HG03066 (cell line): ENCODE data around the gene WDR11.

Experiments
- ATAC-seq: cut with Tn5 transposase; IDR thresholded peaks from one replicate; pipeline ENCODE4 v1.9.1; 2021; ENCODE audit warnings: low read depth; ENCODE audit not compliant: unreplicated experiment

Gene WDR11, protein sequence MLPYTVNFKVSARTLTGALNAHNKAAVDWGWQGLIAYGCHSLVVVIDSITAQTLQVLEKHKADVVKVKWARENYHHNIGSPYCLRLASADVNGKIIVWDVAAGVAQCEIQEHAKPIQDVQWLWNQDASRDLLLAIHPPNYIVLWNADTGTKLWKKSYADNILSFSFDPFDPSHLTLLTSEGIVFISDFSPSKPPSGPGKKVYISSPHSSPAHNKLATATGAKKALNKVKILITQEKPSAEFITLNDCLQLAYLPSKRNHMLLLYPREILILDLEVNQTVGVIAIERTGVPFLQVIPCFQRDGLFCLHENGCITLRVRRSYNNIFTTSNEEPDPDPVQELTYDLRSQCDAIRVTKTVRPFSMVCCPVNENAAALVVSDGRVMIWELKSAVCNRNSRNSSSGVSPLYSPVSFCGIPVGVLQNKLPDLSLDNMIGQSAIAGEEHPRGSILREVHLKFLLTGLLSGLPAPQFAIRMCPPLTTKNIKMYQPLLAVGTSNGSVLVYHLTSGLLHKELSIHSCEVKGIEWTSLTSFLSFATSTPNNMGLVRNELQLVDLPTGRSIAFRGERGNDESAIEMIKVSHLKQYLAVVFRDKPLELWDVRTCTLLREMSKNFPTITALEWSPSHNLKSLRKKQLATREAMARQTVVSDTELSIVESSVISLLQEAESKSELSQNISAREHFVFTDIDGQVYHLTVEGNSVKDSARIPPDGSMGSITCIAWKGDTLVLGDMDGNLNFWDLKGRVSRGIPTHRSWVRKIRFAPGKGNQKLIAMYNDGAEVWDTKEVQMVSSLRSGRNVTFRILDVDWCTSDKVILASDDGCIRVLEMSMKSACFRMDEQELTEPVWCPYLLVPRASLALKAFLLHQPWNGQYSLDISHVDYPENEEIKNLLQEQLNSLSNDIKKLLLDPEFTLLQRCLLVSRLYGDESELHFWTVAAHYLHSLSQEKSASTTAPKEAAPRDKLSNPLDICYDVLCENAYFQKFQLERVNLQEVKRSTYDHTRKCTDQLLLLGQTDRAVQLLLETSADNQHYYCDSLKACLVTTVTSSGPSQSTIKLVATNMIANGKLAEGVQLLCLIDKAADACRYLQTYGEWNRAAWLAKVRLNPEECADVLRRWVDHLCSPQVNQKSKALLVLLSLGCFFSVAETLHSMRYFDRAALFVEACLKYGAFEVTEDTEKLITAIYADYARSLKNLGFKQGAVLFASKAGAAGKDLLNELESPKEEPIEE

DNA sequence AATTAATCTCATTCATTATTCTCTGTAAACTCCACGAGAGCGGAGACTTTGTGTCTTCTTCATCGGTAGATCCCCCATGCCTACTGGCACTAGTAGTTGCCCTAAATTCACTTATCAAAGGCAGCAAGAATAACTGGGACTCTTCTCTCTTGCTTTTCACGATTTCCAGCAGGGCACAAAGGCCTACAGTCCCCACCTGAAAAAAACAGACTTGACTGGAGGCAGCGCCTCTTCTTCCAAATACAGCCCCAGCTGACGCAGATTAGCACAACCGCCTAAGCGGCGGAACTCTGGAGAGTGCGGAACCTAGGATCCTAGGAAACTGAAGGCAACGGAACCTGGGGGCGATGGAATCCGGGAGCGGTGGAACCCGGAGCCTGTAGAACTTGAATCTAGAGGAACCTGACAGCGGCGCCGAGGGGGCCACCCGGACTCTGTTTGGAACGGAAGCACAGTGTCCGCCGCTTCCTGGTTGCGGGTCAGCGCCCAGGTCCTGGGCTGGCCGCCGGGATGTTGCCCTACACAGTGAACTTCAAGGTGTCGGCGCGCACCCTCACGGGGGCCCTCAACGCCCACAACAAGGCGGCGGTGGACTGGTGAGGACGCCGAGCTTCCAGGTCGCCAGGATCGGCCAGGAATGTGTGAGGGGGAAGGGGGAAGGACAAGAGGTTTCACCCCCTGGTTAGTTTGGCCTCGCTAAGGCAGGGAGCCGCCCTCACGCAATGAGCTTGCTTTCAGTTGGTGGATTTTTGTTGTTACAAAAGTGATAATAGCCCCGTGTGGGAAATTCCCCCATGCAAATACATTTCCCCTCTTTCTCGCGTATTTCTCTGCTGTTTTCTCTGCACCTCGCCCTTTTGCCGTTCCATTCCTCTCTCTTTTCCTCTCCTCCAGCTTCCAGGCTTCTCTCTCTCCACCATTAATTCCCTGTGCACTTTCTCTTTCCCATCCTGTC is at the start of gene WDR11:
WDR11 (plus strand) TSS at position 452 of the 955 bp plus-strand sequence; CDS start at position 511, 59 bp downstream.
- ATAC-seq: peak; percentile 92

DNA sequence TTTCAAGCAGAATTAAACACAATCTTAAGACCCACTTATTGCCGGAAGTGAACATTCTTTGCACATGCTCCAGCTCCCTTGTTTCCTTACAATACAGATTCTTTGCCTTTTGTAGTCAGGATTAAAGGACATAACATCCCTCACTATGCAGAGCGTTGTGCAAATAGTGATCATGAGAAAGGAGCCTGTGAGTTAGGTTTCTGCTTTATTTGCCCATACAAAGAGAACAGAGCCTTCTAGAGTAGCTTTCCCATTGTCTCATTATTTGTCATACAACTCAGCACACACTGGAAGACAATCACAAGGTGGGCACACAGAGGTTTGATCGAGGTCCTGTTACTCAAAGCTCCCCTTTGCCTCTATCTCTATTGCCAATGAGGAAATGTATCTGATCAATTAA is 48.2 kb upstream of the WDR11 start:
- ATAC-seq: no peak

DNA sequence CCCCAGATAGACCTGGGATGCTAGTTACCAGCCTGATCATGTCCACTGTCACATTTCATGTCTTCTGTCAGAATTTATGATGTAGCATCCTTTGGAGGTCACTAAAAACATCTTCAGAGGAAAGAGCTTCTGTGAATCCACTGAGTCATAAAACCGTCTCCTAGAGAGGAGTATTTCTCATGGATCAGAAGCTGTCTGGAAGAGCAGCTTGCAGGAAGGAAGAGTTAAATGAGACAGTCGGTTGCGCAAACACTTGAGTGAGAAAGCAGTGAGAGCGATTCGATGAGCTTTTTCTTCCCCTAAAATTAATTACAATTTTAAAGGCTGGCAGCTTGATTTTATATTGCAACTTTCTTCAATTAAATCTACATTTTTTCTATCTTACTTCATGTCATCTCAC is 47.2 kb upstream of the WDR11 start:
- no peak for ATAC-seq

DNA sequence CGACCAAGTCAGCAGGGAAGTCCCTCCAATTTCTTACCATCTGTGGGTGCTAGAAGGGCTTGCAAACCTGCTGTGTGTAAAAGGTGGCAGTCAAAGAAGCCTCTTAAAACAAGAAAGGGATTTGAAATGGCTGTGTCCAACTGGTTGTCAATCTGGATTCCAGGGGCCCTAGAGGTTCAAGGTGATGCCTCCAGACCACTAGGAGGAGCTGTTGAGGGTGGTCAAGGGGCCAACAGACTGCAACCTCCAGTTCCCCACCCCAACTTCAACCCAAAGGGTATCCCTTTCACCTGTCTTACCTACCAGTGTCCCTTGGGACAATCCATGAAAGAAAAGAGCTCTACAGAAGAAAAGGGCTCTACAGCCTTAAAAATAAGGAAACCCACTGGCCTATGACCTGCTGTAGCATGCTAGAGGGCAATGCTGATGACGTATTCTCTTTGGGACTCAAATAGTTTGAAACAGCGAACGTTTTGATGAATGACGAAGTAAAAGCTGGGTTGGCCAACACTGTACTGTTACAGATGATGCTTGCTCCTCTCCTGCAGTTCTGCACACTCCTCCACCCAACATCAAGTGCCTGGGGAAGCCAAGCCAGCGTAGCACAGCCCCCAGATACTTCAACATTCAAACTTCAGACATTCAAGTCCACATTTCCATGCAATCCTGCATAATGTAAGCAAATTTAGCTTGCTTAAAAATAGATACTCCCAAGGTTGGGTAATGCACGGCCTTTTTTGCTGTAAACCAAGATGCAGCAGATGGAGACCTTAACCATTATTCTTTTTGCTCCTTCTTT is 45.9 kb upstream of the WDR11 start:
- ATAC-seq: no peak

DNA sequence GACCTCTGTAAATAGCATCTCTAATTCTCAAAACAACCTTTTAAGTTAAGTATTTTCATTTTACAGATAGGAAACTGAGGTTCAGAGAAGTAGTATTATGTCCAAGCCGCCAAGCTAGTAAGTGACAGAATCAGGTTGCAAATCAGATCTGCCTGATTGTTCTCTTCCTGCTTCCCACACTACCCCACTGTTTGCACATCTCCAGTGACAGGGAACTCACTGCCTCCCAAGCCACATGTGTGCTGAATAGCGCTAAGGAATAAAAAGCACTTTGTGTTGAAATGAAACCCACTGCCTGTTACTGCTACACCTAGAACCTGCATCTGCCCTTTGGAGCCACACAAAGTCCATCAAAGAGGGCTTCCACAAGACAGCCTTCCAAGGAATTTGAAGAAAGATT is 45.1 kb upstream of the WDR11 start:
- no peak for ATAC-seq

DNA sequence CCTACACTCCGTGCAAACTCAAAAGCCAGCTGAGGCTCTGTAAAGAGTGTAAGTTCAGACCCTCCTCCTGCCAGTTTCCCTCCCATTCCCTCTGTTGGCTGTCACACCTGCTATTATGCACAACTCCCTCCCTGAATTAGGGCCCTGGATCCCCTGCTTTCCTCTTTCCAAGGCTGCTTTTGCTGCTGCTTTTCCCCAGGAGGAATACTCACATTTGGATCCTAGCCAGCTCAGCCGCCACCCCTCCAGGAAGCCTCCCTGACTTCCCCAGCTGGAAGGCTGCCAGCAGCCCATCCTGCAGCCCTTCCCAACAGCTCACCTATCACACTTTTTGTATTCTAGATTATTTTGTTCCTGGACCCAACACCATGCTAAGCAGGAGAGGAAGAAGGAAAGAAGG is 40.9 kb upstream of the WDR11 start:
- ATAC-seq: no peak

DNA sequence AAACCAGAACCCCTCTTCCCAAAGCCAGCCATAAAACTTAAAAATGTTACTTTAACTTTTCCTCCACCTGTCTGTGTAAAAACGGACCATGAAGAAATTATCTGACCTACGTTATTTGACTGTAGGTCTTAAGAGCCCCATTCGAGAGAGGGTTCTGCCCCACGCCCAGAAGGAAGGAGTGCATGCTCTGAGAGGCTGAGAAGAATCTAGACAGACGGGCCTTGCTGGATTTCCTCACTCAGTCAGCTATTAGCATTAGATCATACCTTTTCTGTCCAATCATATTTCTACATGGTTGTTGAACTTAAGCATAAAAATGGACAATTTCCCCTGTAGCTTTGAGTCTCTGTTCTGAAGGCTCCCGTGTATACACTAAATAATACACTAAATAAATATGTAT is 38.1 kb upstream of the WDR11 start:
- no peak for ATAC-seq

DNA sequence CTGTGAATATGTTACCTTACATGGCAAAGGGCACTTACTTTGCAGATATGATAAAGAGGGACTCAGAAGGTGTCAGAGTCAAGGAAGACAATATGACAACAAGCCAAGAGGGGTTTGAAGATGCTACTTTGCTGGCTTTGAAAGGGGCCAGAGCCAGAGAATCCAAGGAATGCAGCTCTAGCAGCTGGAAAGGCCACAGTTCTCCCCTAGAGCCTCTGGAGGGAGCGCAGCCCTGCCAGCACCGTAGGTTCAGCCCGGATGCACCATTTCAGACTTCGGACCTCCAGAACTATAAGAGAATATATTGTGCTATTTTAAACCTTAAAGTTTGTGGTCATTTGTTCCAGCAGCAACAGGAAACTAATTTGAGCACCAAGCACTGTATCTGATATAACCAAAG is 32.9 kb upstream of the WDR11 start:
- no peak for ATAC-seq

DNA sequence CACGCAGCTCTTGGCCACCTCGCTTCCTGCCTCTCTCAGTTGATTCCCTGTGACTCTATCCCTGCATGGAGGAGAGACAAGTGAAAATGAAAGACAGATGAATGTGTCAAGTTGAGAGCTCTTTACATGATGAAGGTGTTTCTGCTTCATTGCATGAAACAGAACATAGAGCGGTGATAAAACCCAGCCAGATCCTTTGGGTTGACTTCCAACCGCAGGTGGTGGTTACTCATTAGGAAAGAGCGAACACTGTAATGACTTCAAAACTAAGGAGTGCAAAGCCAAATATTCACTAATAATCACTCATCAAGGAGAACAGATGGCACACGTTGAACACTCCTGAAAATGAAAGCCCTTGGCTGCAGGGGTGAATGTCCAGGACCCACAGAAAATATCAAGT is 31.8 kb upstream of the WDR11 start:
- ATAC-seq: no peak

DNA sequence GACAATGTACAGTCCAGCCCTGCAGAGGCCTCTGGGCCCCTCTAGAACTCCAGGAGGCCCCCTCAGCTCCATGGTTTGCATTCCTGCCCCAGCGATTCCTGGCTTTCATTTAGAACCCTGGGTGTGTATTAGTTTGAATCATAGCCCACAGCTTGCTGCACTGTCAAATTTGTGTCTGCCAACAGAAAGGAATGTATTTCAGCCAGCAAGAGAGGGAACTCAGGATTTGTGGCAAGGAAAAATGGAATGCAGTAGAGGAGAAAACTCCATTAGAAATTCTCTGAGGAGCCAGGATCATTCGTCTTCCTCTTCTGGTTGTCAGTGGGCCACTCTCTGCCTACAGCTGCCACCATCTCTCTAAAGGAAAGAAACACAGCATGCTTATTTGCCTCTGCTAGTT is 27.9 kb upstream of the WDR11 start:
- ATAC-seq: no peak

DNA sequence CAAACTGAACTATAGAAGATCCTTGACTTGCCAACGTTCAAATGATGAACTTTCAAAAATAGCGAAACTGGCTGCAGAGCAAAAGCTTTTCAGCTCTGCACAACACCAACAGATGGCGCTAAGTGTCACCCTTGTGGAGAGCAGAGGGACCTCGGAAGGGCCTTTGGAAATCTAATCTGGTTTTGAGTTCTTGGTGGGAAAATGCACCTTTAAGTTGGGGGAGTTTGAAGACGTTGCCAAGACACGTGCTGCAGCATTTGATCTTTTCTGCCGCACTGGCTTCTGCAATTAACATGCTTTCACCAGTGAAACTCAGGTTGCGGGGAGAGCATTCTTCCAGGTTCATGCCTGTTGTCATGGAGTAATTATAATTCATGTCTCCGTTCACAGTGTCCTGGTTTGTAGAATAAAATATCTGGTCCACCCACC is 26.3 kb upstream of the WDR11 start:
- no peak for ATAC-seq

DNA sequence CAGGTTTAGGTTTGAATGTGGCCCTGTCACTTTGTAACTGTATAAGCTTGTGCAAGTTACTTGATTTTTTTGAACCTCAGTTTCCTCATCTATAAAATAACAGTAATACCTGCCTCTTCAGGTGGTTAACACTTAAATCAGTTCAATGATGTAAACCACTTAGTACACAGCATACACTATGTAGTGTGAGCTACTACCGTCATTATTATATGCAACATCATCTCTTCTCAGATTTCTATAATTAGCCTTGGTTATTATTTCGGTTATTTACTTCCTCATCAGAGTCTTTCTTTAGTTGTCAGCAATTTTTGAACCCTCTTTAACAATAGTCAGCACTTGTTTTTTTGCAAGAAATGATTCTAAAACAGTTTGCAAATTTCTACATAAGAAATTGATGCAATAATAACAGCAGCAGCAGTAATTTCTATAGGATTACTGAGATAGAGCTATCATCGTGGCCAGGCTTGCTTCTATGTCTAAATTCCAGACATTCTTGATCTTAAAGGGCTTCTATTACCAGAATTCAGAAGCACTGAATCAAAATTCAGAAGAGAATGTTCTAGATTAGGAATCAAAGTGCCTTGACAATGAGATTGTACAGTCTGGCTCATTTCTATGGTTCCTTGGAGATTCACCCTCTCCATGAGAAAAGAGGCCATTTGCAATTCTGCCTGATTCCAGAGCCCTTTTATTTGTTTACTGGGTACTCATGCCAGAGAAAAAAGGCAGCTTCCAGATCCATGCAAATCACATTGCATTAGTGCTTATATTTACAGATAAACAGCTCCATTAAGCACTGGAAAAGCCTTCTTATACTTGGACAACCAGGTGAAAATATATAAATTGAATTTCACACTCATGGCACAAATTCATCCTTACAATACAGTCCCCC is 25.0 kb upstream of the WDR11 start:
- ATAC-seq: no peak

DNA sequence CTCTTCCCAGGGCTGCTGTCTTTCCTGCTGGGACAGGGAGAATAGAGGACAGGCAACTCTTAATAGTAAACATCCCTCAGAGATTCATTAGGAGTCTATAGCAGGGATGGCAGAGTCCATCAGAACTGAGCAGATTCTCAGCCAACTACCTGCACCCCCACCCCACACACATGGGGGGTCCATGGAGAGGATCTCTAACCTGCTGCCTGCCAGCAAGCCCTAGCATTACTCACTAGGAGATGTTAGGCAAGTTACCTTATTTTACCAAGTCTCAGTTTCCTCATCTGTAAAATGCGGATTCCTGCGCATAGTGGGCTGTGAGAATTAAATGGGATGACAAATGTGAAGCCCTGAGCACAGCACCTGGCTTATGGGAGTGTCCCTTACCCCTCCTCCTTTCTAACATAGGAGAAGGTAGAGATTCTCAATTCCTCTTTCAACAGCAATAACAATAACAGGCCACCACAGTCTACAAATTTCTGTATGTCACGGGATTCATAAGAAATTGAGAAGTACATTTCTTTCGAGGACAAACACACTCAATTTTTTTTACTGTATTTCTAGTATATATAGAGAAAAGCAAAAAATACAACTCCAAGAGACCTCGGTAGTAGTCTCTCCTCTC is 23.8 kb upstream of the WDR11 start:
- ATAC-seq: peak; percentile 81

DNA sequence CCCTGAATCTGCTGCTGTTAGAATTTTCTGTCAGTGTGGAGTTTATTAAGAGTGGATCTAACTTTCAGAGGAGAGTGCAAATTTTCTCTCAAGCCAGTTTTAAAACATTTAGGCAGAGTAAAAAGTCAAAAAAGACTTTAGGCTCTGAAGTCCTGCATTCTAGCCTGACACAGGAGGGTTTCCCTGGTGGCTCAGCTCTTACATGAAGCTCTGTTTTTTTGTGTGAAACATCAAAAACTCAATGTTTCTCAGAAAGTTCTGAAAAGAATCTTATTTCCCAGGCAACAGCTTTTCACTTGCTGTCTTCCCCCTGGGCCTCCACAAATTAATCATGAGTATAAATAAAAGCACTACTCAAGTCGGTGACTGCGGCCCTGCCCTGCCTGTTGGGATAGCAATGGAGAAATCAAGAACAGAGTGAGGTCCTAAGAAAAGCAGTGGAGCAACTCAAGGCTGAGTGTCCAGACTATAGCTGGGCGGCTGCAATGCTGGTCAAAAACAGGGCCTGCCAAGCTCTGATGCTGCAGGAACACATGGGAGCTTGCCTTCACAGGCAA is 22.3 kb upstream of the WDR11 start:
- no peak for ATAC-seq

DNA sequence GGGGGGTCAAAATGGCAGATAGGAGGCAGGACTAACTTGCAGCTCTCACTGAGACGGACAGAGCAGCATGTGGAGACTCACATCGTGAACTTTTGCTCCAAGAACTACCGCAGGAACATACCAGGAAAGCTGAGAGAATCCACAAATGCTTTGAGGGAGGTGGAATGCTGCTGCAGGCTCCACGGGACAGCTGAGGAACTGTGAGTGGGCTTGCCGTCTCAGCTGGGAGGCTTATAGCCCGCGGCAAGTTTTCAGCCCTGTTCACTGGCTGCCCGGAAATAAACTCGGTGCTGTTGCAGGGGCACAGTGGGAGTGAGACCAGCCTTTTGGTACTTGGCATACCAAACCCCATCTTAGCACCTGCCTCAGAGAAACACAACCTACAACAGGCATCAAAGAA is 19.1 kb upstream of the WDR11 start:
- no peak for ATAC-seq

DNA sequence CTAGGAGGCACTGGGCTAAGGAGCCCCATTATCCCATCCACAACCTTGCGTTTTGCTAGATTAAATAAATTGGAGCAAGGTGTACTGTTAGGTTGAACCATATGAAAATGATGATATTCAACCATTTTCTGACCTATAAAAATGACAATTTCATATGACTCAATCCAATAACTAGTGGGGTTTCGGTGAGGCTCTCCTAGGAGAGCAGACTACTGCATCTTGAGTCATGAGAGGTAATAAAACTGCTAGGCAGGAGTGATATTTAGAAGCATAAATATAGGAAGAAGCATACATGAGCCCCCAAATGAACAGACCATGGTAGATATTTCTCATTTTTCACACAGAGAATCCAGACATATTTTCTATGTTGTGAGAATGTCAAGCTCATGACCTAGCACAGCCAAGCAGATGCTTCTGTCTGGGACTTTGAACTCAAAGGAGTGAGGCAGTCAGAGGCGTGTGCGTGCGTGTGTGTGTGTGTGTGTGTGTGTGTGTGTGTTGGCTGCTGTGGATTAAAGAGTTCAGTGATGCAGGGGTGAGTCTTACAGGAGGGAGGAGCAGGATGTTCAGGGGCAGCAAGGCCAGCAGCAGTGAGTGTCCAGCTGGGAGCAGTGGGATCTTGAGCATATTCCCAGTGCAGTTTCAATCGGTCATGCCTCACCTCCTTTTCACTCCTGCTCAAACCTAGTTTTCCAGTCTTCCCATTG is 17.8 kb upstream of the WDR11 start:
- no peak for ATAC-seq

DNA sequence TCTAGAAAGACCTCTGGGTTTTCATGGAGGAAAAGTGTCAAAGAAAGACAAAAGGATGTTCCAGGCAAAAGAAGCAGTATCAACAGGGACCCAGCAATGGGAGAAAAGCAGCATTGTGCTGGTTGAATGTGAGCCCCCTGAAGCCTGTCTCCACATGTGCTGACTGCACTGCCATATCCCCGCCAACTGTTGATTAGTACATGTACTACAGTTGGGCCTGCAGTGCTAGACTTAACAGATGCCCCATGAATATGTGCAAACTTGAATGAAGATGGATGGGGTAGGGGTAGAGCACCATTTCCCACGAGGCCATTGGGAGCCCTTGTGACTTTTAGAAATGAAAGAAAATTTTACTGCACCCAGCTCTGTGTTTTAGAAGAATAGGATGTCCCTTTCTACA is 15.6 kb upstream of the WDR11 start:
- no peak for ATAC-seq
